Measurements from ENCODE around the gene CDC25C.
"Not testable (repeated sequence)": the region's sequence is repeated elsewhere in the genome, so short reads cannot be mapped to it uniquely, and the experiment has no call there.

CDC25C gene

GRCh38 chr5:138274189-138274853, 57.3 kb downstream of the CDC25C start, which contains the start of gene GFRA3:
TSS of gene GFRA3 (minus strand) at chr5:138274621. CDS start at chr5:138274424, 197 bp downstream.
- no peak for DNase-seq

DNA sequence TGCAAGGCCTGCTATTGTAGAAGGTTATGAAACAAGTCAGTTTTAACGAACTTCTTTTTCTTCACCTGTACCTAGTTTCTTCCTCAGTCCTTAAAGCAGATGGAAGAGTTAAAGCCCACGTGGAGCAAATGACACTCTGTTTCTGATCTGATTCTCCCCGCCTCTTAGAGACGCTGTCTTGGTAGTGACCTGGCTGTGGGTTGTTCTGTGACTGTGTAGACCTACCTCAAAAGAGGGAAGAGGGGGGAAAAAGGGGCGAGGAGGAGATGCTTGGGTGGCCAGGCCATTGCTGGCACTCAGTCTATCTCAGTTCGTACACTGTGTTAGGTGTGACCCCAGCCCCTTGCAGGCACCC, 57.8 kb downstream of the CDC25C start:
- no peak for DNase-seq

DNA sequence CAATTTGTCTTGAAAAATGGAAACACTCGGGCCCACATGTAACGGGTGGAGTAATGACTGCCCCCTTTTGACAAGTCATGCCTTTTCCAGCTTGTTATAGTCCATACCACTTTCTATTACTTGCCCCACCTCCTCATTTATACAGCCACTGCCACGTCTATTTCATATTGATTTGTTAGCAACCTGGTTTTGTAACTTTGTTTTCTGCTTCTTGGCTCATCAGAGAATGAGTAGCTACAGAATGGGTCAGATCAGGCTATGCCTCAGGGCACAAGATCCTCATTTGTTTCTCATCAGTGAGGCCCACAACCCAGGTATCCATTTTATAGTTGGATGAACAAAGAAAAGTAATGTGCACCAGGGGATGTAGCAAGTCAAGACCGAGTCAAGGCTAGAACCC, 58.9 kb downstream of the CDC25C start:
- DNase-seq = no peak

GRCh38 chr5:138271281-138271680, 60.3 kb downstream of the CDC25C start:
- DNase-seq = no peak

GRCh38 chr5:138264183-138264582, 67.4 kb downstream of the CDC25C start:
- DNase-seq = no peak

DNA sequence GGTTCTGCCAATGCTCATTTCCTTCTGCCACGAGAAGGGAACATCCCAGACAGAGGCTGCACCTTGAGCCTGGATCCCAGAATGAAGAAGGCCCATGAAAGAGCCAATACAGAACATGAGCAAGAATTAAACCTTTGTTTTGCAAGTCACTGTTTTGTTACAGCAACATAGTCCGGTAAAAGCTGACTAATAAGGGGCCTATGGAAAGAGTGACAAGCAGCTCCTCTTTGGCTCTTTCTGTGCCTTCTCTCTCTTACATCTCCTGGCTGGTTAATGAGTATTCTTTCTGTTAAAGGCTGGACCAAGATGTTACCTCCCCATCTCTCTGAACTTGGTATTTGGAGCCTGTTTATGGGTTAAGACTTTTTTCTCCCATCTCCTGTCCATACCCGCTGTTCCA, 68.0 kb downstream of the CDC25C start:
- DNase-seq = no peak

GRCh38 chr5:138258704-138259292, 72.8 kb downstream of the CDC25C start:
- DNase-seq = no peak

GRCh38 chr5:138257583-138257982, 74.0 kb downstream of the CDC25C start:
- no peak for DNase-seq

DNA sequence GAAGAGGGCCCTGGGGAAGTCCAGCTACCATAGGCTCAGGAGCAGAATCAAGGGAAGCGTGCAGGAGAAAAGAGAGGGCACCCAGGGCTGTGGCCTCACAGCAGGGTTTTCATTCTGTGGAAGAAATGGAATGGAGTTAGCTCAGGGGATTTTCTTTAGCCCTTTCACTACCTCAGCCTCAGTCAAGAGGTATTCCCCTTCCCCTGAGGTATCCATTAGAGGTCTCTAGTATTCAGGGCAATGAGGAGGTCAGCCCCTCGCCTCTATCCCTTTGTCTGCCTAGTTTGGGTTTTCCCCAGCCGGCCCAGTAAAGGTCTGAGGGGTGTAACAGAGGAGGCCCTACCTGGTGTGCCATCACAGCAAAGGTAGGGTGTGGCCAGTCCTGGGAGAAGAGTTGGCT, 78.7 kb downstream of the CDC25C start:
- DNase-seq = no peak

GRCh38 chr5:138247800-138248199, 83.8 kb downstream of the CDC25C start:
- not testable (repeated sequence) for DNase-seq

GRCh38 chr5:138246822-138247221, 84.8 kb downstream of the CDC25C start:
- DNase-seq = no peak

DNA sequence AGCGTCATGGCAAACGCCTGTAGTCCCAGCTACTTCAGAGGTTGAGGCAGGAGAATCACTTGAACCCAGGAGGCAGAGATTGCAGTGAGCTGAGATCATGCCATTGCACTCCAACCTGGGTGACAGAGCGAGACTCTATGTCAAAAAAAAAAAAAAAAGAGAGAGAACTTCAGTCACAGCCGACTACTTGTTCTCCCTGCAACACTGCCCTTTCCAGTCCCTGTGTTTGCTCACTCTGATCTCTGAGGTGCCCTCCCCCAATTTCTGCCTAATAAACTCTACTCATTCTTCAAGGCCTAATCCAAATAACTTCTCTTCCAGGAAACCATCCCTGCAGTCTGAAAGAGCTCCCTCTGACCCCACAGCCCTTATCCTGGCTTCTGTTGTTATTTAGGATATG, 85.3 kb downstream of the CDC25C start:
- no peak for DNase-seq

DNA sequence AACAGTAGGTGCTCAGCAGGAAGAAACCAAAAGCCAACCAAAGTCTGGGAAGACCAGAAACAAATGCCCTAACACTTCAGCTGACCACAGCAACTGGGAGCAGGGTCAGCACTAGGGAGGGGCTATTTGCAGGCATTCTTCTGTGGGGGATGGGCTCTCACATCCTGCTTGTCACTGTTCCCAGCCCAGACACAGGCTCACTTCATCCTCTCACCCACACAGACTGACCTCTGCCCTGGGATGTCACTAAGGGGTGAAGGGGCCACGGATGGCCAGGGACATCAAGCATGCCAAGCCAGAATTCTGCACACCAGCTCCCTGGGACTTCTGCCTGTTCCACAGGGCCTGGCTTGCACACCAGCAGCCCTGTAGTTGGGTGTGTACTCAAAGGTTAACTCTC, 85.9 kb downstream of the CDC25C start:
- no peak for DNase-seq

- no peak for DNase-seq
Measured at GRCh38 chr5:138243794-138244193, 87.8 kb downstream of the CDC25C start.

GRCh38 chr5:138241688-138242571, 89.7 kb downstream of the CDC25C start:
- no peak for DNase-seq

DNA sequence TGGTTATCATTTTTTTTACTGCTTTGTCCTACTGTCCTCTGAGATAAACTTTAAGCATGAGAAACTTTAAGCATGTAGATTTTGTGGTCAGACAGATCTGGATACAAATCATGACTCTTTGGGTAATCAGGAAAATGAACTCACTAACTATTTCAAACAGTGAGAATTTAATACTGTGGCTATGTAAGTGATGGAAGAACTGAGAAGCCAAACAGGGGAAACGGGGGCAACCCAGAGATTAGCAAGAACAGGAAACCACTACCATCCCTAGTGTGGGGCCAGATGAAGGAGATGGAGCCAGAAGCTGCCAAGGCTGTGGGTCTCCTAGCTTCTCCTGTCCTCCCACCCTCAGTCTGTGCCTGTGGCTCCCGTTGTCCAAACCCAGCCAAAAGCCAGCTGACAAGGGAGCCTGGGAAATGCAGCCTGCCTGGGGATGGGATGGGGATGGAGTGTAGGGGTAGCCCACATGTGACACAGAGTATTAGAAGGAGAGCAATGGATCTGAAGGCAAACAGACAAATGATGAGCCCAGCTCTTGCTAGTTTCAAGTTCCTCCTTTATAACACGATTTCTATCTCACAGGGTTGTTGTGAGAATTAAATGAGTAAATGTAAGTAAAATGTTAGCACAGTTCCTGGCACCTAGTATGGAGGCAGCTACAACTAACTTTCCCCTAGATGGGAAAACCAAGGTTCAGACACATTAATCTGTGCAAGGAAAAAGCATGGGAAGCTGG, 90.8 kb downstream of the CDC25C start:
- no peak for DNase-seq

DNA sequence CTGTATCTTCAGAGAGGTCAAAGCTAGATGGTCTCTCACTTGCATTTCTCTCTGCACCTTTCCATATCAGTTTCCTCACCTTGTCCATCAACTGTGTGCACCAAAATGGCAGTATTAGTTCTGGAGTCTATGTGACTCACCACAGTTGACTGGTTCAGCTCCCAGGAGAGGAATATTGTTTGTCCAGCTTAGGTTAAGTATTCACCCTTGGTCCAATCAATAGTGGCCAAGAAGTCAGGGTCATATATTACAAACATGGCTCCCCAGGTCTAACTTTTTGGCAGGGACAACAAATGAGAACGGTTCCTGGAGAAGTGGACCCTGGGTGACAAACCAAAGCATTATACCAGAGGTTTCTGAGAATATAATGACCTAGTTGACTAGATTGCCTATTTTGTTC, 93.6 kb downstream of the CDC25C start:
- no peak for DNase-seq

All from NCI-H1436 (cell line).